Esophagus muscularis mucosa (tissue), 3 donors: ENCODE measurements around the gene GPR21.

Experiments used
- POLR2A ChIP-seq: fragments of 450-650 bp; IDR thresholded peaks from one replicate; pipeline ENCODE4 v1.6.1; 2017; ENCODE audit warnings: antibody characterized with exemption, moderate library complexity, mild to moderate bottlenecking, low read depth
- POLR2AphosphoS5 ChIP-seq, 2 donors: sonication (generic); formaldehyde crosslinking; IDR thresholded peaks; one replicate each; pipeline ENCODE4 v1.6.1; 2017; ENCODE audit warnings: antibody characterized with exemption in 2 of 2
- TF ChIP-seq, protein P1 (sequence below), 3 experiments: fragments of 200-600 bp in 2 of 3; fragments of 450-650 bp in 1 of 3; sonication (generic) in 2 of 3; IDR thresholded peaks; one replicate each; pipeline ENCODE4 v1.5.1; 2017 to 2019; ENCODE audit warnings: antibody characterized with exemption in 3 of 3, mild to moderate bottlenecking in 2 of 3, moderate library complexity in 1 of 3

DNA sequence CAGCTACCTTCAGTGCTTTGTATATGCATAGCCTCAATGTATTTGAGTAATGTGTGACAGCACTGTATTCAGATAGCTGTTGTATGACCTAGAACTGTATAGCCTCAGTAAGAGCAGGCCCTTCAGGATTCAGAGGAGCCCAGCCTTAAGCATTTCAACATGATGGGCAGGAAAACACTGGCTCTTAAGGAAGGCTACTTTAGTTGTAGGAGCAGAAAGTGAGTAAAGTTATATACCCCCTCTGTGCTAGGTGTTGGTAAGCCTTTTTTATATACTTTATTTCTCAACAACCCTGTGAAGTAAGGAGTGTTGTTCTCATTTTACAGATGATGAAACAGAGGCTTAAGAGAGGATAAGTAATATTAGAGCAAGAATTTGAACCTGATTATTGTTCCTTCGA lies 1.5 kb upstream of the GPR21 start:
- TF ChIP-seq POLR2AphosphoS5 (IDR thresholded peaks at IDR 0.05) (no peak), POLR2A (no peak)
- TF ChIP-seq, protein P1, sequence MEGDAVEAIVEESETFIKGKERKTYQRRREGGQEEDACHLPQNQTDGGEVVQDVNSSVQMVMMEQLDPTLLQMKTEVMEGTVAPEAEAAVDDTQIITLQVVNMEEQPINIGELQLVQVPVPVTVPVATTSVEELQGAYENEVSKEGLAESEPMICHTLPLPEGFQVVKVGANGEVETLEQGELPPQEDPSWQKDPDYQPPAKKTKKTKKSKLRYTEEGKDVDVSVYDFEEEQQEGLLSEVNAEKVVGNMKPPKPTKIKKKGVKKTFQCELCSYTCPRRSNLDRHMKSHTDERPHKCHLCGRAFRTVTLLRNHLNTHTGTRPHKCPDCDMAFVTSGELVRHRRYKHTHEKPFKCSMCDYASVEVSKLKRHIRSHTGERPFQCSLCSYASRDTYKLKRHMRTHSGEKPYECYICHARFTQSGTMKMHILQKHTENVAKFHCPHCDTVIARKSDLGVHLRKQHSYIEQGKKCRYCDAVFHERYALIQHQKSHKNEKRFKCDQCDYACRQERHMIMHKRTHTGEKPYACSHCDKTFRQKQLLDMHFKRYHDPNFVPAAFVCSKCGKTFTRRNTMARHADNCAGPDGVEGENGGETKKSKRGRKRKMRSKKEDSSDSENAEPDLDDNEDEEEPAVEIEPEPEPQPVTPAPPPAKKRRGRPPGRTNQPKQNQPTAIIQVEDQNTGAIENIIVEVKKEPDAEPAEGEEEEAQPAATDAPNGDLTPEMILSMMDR (IDR thresholded peaks at IDR 0.05), result no peak
